Measurements from ENCODE around the gene SYT9. TPM values are rescaled to one million over a fixed set of nuclear protein-coding genes. Genes with fewer than 3 reads are reported as not detected.

Gene SYT9
- polyA plus RNA-seq, 1 of the 3 experiments (the other 2 are of a cell fraction): 0.10 TPM

GRCh38 chr11:7449211-7449840 lies 197.6 kb downstream of the SYT9 start:
- H3K9me2 ChIP-seq: no peaks in the 10 kb centered on the region
- POLR2A ChIA-PET: no interaction called here
- 52% methylated on average over 3 of the region's 3 CpGs for WGBS (ENCODE audit: low lambda C conversion rate)
- no peaks in the 10 kb centered on the region for H3K36me3 ChIP-seq (replicated peaks in 1 of 2; ENCODE audit: control insufficient read depth in 1 of 2, insufficient read depth in 2 of 2, low read length in 1 of 2)
- no peak overlapping the region for H3K4me3 ChIP-seq (ENCODE audit: low read depth in 2 of 2, low read length in 1 of 2)
- DNase-seq: no peak
- H3K9me3 ChIP-seq: no peaks in the 10 kb centered on the region
- CTCF ChIA-PET: interaction anchor here (1.4 to 1.6 kb wide), 2 partner anchors 10 to 351 kb away, joined by 3 to 4 read pairs; no protein-coding TSS in a partner anchor
- no peaks in the 10 kb centered on the region for H3K79me2 ChIP-seq (ENCODE audit: insufficient read depth)
- no peak overlapping the region for H3K9ac ChIP-seq
- H4K20me1 ChIP-seq (ENCODE audit: insufficient read depth): no peaks in the 10 kb centered on the region
- no peaks in the 10 kb centered on the region; a peak in 1 of 4 replicates for H3K4me1 ChIP-seq (ENCODE audit: control insufficient read depth in 1 of 2, insufficient read depth in 2 of 2, low read depth in 1 of 2, low read length in 1 of 2)
- no peak overlapping the region for H2AFZ ChIP-seq (ENCODE audit: low read depth)
- H3K27ac ChIP-seq (ENCODE audit: low read depth in 2 of 2, low read length in 1 of 2): no peak overlapping the region
- no peaks in the 10 kb centered on the region for H3K27me3 ChIP-seq (ENCODE audit: insufficient read depth)
- TF ChIP-seq TCF12 (IDR thresholded peaks at IDR 0.05) (no peak), RAD21 (IDR thresholded peaks at IDR 0.05; ENCODE audit: low read length) (no peak), SMC3 (IDR thresholded peaks at IDR 0.05; ENCODE audit: low read depth, low read length) (no peak), MXI1 (IDR thresholded peaks at IDR 0.05; ENCODE audit: low read depth, low read length) (no peak), GABPA (IDR thresholded peaks at IDR 0.05; ENCODE audit: low read depth) (no peak), YY1 (IDR thresholded peaks at IDR 0.05; ENCODE audit: low read depth) (no peak), IRF3 (IDR thresholded peaks at IDR 0.05; ENCODE audit: low read depth, low read length) (no peak), USF2 (IDR thresholded peaks at IDR 0.05; ENCODE audit: borderline replicate concordance, low read depth, low read length) (no peak), SIN3A (IDR thresholded peaks at IDR 0.05; ENCODE audit: borderline replicate concordance, low read depth, low read length) (no peak), NFIC (IDR thresholded peaks at IDR 0.05; ENCODE audit: borderline replicate concordance) (no peak), MEF2A (IDR thresholded peaks at IDR 0.05; ENCODE audit: borderline replicate concordance, low read depth) (no peak)
- H3F3A ChIP-seq (replicated peaks; ENCODE audit: insufficient read depth): no peaks in the 10 kb centered on the region
- H3K4me2 ChIP-seq: no peak overlapping the region

GRCh38 chr11:7449841-7450214 lies 198.1 kb downstream of the SYT9 start:
- Histone ChIP-seq H3K36me3 (replicated peaks in 1 of 2; ENCODE audit: control insufficient read depth in 1 of 2, insufficient read depth in 2 of 2, low read length in 1 of 2) (no peaks in the 10 kb centered on the region), H3K9ac (no peak overlapping the region), H3K27me3 (ENCODE audit: insufficient read depth) (no peaks in the 10 kb centered on the region), H3K4me2 (no peak overlapping the region), H2AFZ (ENCODE audit: low read depth) (no peak overlapping the region), H3K4me1 (ENCODE audit: control insufficient read depth in 1 of 2, insufficient read depth in 2 of 2, low read depth in 1 of 2, low read length in 1 of 2) (no peaks in the 10 kb centered on the region; a peak in 1 of 4 replicates), H3K27ac (ENCODE audit: low read depth in 2 of 2, low read length in 1 of 2) (no peak overlapping the region), H3F3A (replicated peaks; ENCODE audit: insufficient read depth) (no peaks in the 10 kb centered on the region), H3K79me2 (ENCODE audit: insufficient read depth) (no peaks in the 10 kb centered on the region), H3K9me2 (no peaks in the 10 kb centered on the region), H3K4me3 (ENCODE audit: low read depth in 2 of 2, low read length in 1 of 2) (no peak overlapping the region), H3K9me3 (no peaks in the 10 kb centered on the region), H4K20me1 (ENCODE audit: insufficient read depth) (no peaks in the 10 kb centered on the region)
- no peak for DNase-seq
- POLR2A ChIA-PET: no interaction called here
- CTCF ChIA-PET: interaction anchor here (0.9 to 1.9 kb wide), 4 partner anchors 10 to 352 kb away, joined by 3 to 9 read pairs (median 4); no protein-coding TSS in a partner anchor
- TF ChIP-seq RFX5 (IDR thresholded peaks at IDR 0.05; ENCODE audit: low read length): no peak
- no peak for TF ChIP-seq NRF1 (IDR thresholded peaks at IDR 0.05; ENCODE audit: low read depth, low read length)
- TF ChIP-seq, protein P1, sequence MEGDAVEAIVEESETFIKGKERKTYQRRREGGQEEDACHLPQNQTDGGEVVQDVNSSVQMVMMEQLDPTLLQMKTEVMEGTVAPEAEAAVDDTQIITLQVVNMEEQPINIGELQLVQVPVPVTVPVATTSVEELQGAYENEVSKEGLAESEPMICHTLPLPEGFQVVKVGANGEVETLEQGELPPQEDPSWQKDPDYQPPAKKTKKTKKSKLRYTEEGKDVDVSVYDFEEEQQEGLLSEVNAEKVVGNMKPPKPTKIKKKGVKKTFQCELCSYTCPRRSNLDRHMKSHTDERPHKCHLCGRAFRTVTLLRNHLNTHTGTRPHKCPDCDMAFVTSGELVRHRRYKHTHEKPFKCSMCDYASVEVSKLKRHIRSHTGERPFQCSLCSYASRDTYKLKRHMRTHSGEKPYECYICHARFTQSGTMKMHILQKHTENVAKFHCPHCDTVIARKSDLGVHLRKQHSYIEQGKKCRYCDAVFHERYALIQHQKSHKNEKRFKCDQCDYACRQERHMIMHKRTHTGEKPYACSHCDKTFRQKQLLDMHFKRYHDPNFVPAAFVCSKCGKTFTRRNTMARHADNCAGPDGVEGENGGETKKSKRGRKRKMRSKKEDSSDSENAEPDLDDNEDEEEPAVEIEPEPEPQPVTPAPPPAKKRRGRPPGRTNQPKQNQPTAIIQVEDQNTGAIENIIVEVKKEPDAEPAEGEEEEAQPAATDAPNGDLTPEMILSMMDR (IDR thresholded peaks at IDR 0.05): no peak
- TF ChIP-seq, protein P2, sequence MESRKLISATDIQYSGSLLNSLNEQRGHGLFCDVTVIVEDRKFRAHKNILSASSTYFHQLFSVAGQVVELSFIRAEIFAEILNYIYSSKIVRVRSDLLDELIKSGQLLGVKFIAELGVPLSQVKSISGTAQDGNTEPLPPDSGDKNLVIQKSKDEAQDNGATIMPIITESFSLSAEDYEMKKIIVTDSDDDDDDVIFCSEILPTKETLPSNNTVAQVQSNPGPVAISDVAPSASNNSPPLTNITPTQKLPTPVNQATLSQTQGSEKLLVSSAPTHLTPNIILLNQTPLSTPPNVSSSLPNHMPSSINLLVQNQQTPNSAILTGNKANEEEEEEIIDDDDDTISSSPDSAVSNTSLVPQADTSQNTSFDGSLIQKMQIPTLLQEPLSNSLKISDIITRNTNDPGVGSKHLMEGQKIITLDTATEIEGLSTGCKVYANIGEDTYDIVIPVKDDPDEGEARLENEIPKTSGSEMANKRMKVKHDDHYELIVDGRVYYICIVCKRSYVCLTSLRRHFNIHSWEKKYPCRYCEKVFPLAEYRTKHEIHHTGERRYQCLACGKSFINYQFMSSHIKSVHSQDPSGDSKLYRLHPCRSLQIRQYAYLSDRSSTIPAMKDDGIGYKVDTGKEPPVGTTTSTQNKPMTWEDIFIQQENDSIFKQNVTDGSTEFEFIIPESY (IDR thresholded peaks at IDR 0.05; ENCODE audit: borderline replicate concordance, low read depth): no peak
- WGBS (ENCODE audit: low lambda C conversion rate): 54% methylated on average over 4 of the region's 4 CpGs
